GM12878 (cell line): Measurements from ENCODE around the gene KCNH4. TPM values are rescaled to one million over a fixed set of nuclear protein-coding genes. Genes with fewer than 3 reads are reported as not detected.

Experiments
- CBX3 ChIP-seq: fragments of 200-600 bp; sonication (generic); IDR thresholded peaks from 2 replicates; pipeline ENCODE4 v1.6.1; 2016; ENCODE audit warnings: low read depth, borderline replicate concordance
- GABPA ChIP-seq: IDR thresholded peaks from 2 replicates; pipeline ENCODE4 v1.6.1; 2014; ENCODE audit warnings: antibody characterized with exemption, low read depth, mild to moderate bottlenecking, inconsistent platforms
- HCFC1 ChIP-seq: fragments of 150-350 bp; IDR thresholded peaks from 2 replicates; pipeline ENCODE4 v1.6.1; 2014; ENCODE audit warnings: low read length
- MEF2B ChIP-seq: fragments of 450-650 bp; IDR thresholded peaks from 2 replicates; pipeline ENCODE4 v1.6.1; 2018; ENCODE audit warnings: mild to moderate bottlenecking, moderate library complexity; ENCODE audit not compliant: partially characterized antibody, poor library complexity, severe bottlenecking
- MTA2 ChIP-seq: fragments of 450-650 bp; IDR thresholded peaks from 2 replicates; pipeline ENCODE4 v1.6.1; 2016; ENCODE audit warnings: low read depth, mild to moderate bottlenecking, moderate library complexity
- MXI1 ChIP-seq: fragments of 150-350 bp; IDR thresholded peaks from 2 replicates; pipeline ENCODE4 v1.6.1; 2011; ENCODE audit warnings: low read depth, mild to moderate bottlenecking, inconsistent platforms, low read length, improper control_type of control experiment
- NR2F1 ChIP-seq: fragments of 450-650 bp; conservative IDR thresholded peaks from 2 replicates; pipeline ENCODE4 v1.6.1; 2017; ENCODE audit warnings: mild to moderate bottlenecking
- PAX5 ChIP-seq: IDR thresholded peaks from 2 replicates; pipeline ENCODE4 v1.6.1; 2011; ENCODE audit warnings: low read depth, low read length, borderline replicate concordance
- POLR2AphosphoS2 ChIP-seq: IDR thresholded peaks from 2 replicates; pipeline ENCODE4 v1.6.1; 2011; ENCODE audit warnings: low read depth, mild to moderate bottlenecking, low read length, improper control_type of control experiment, moderate library complexity
- RAD51 ChIP-seq: fragments of 450-650 bp; IDR thresholded peaks from 2 replicates; pipeline ENCODE4 v1.6.1; 2016; ENCODE audit warnings: moderate library complexity, mild to moderate bottlenecking, inconsistent platforms
- RELA ChIP-seq: fragments of 450-650 bp; IDR thresholded peaks from 2 replicates; pipeline ENCODE4 v1.8.0; 2014; ENCODE audit warnings: borderline replicate concordance; ENCODE audit not compliant: partially characterized antibody
- RUNX3 ChIP-seq: IDR thresholded peaks from 2 replicates; pipeline ENCODE4 v1.6.1; 2012; ENCODE audit warnings: low read length, inconsistent platforms
- SMAD5 ChIP-seq: IDR thresholded peaks from 2 replicates; pipeline ENCODE4 v1.6.1; 2016; ENCODE audit warnings: antibody characterized with exemption, low read depth
- STAT1 ChIP-seq: fragments of 450-650 bp; conservative IDR thresholded peaks from 2 replicates; pipeline ENCODE4 v1.6.1; 2014; ENCODE audit warnings: antibody characterized with exemption, mild to moderate bottlenecking
- TCF12 ChIP-seq: IDR thresholded peaks from 2 replicates; pipeline ENCODE4 v1.6.1; 2011; ENCODE audit warnings: low read depth, mild to moderate bottlenecking, low read length
- USF1 ChIP-seq: IDR thresholded peaks from 2 replicates; pipeline ENCODE4 v1.6.1; 2011; ENCODE audit warnings: borderline replicate concordance, low read depth, mild to moderate bottlenecking, moderate library complexity, mixed read lengths, low read length; ENCODE audit not compliant: insufficient read depth; ENCODE audit errors: extremely low read length
- USF2 ChIP-seq: IDR thresholded peaks from 2 replicates; pipeline ENCODE4 v1.6.1; 2011; ENCODE audit warnings: low read depth, low read length, improper control_type of control experiment, borderline replicate concordance
- ZBTB40 ChIP-seq: fragments of 450-650 bp; IDR thresholded peaks from 2 replicates; pipeline ENCODE4 v1.6.1; 2016; ENCODE audit warnings: mild to moderate bottlenecking, moderate library complexity, borderline replicate concordance
- ZNF687 ChIP-seq: fragments of 450-650 bp; IDR thresholded peaks from 2 replicates; pipeline ENCODE4 v1.6.1; 2017; ENCODE audit warnings: mild to moderate bottlenecking, moderate library complexity
- polyA plus RNA-seq, 11 experiments: library from polyadenylated mRNA; depleted of rRNA in 4 of 11; unstranded in 6 of 11; stranded (reverse) in 5 of 11; fragments of >200 nt; fragmentation: Nextera tagmentation in 4 of 11; fragmentation: Illumina TruSeq in 1 of 11; extraction: Ambion mirVana in 4 of 11; extraction: Trizol in 1 of 11; gene quantifications; 1 replicate in 1 of 11; 2 replicates in 10 of 11; pipeline versions ENCODE4 v1.2.1 to v1.2.3, GENCODE V29; 2011 to 2016; ENCODE audit warnings: inconsistent platforms in 2 of 11, missing spikeins in 2 of 11, low read depth in 1 of 11
- total RNA-seq, 4 experiments: library from RNA; depleted of rRNA in 3 of 4; stranded (reverse); fragments of >200 nt in 3 of 4; fragmentation: Illumina TruSeq in 1 of 4; extraction: Trizol in 1 of 4; gene quantifications; 2 replicates each; pipeline versions ENCODE4 v1.2.1 to v1.2.3, GENCODE V29; 2013 to 2021

Gene KCNH4
- total and polyA plus RNA-seq, 10 of the 15 experiments (the other 5 are each of a cell fraction or from before 2014, with no cell fraction given), result 0.03 to 0.88 (median 0.10) TPM; not detected in 2

GRCh38 chr17:42112552-42113176, 68.3 kb downstream of the KCNH4 start, which contains the start of gene DHX58 (continued):
- TF ChIP-seq ZNF687 (peak; percentile 30; the same call in 1 of the 2 replicates), SMAD5 (peak; percentile 65; the same call in 1 of the 2 replicates), MXI1 (peak; percentile 87), USF1 (peak; percentile 81), STAT1 (0 out of 2 replicates have a peak, but pooled peaks have one; percentile 31), USF2 (peak; percentile 79), TCF12 (0 out of 2 replicates have a peak, but pooled peaks have one; percentile 44), RAD51 (peak; percentile 92), CBX3 (no peak), PAX5 (peak; percentile 51; the same call in 1 of the 2 replicates), MTA2 (peak; percentile 11; the same call in 1 of the 2 replicates), RELA (peak; percentile 5), HCFC1 (peak; percentile 29), ZBTB40 (no peak), MEF2B (peak; percentile 79), POLR2AphosphoS2 (peak; percentile 68; the same call in 1 of the 2 replicates), GABPA (no peak), RUNX3 (peak; percentile 86), NR2F1 (peak; percentile 65)
